ENCODE results near the gene TTC33. TPM values are rescaled to one million over a fixed set of nuclear protein-coding genes. Genes with fewer than 3 reads are reported as not detected.

The TTC33 gene
- total RNA-seq, 1 donor from 2014 or later, result 11.7 TPM

DNA sequence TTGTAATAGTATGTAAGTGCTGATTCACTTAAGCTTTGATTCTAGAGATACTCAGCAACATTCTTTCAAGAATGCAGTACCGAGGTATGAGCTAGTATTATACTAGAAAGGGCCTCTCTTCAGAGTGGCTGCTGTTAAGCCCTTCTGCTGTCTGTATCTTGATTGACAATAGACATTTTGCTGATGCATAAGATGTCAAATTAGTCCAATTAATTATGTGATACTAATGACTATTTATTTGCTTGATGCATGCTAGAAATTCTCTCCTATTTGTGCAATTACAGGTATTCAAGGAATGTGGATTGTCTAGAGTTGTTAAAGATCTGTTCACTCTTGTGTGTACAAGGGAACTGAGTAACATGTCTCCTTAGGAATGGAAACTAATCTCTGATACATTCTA is 168.4 kb downstream of the TTC33 start:
- Mint-ChIP-seq H3K4me3 (ENCODE audit: unreplicated experiment) (no peak overlapping the region), H3K4me1 (ENCODE audit: low read depth, unreplicated experiment) (no peaks in the 10 kb centered on the region), H3K27ac (ENCODE audit: unreplicated experiment) (no peak overlapping the region), H3K27me3 (ENCODE audit: unreplicated experiment) (no peaks in the 10 kb centered on the region), H3K36me3 (ENCODE audit: unreplicated experiment) (no peaks in the 10 kb centered on the region), H3K9me3 (ENCODE audit: unreplicated experiment) (no peaks in the 10 kb centered on the region)
- no peak for DNase-seq
- TF ChIP-seq, protein P1, sequence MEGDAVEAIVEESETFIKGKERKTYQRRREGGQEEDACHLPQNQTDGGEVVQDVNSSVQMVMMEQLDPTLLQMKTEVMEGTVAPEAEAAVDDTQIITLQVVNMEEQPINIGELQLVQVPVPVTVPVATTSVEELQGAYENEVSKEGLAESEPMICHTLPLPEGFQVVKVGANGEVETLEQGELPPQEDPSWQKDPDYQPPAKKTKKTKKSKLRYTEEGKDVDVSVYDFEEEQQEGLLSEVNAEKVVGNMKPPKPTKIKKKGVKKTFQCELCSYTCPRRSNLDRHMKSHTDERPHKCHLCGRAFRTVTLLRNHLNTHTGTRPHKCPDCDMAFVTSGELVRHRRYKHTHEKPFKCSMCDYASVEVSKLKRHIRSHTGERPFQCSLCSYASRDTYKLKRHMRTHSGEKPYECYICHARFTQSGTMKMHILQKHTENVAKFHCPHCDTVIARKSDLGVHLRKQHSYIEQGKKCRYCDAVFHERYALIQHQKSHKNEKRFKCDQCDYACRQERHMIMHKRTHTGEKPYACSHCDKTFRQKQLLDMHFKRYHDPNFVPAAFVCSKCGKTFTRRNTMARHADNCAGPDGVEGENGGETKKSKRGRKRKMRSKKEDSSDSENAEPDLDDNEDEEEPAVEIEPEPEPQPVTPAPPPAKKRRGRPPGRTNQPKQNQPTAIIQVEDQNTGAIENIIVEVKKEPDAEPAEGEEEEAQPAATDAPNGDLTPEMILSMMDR (IDR thresholded peaks at IDR 0.05; ENCODE audit: partially characterized antibody, unreplicated experiment), result no peak

DNA sequence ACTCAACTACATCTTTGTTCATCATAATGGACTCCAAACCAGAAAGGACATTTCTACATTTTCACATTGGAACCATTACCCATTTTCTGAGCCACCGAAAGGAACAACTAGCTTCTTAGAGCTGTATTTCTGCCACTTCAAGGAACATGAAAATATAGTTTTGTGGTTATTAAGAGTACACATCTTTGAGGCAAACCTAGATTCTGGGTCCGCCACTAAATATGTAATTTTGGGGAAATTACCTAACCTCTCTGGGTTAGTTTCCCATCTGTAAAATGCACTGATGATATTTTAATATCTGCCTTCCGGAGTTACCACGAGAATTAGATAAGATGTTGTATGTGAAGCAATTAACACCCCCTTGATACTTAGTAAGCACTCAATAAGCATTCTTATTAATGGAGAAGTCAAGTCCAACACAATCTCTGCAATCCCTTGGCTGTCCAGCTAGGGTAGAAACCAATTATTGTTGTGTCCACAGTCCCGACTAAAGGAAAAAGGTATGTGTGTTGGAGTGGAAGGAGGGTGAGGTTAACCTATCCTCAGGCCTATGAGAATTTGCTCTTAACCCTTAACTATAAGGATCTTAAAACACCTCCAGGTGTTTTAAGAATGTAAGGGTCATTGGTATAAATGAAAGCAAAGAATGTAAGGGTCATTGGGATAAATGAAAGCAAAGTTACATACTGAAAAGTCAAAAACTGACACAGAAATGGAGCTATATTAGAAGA is 170.1 kb downstream of the TTC33 start:
- H3K27ac Mint-ChIP-seq (ENCODE audit: unreplicated experiment), result no peak overlapping the region
- no peaks in the 10 kb centered on the region for H3K4me1 Mint-ChIP-seq (ENCODE audit: low read depth, unreplicated experiment)
- no peaks in the 10 kb centered on the region for H3K36me3 Mint-ChIP-seq (ENCODE audit: unreplicated experiment)
- H3K9me3 Mint-ChIP-seq (ENCODE audit: unreplicated experiment), result no peaks in the 10 kb centered on the region
- DNase-seq, result no peak
- no peak overlapping the region for H3K4me3 Mint-ChIP-seq (ENCODE audit: unreplicated experiment)
- H3K27me3 Mint-ChIP-seq (ENCODE audit: unreplicated experiment), result no peaks in the 10 kb centered on the region
- TF ChIP-seq, protein P1 (IDR thresholded peaks at IDR 0.05; ENCODE audit: partially characterized antibody, unreplicated experiment), result no peak

DNA sequence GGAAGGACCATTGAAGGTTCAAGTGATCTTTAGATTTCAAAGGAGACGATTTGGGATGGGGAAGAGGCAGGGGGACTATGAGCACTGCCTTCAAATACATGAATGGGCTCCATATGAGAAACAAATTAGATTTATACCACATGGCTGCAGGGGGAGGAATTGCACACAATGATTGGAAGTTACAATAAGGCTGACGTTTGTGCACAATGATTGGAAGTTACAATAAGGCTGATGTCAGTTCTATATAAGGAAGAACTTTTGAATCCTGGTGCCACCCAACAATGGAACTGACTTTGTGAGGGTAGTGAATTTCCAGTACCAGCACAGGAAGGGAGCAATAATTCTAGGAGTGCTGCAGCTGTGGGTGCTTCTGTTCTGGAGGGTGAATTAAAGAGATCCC is 171.7 kb downstream of the TTC33 start:
- no peak overlapping the region for H3K27ac Mint-ChIP-seq (ENCODE audit: unreplicated experiment)
- no peaks in the 10 kb centered on the region for H3K4me1 Mint-ChIP-seq (ENCODE audit: low read depth, unreplicated experiment)
- TF ChIP-seq, protein P1 (IDR thresholded peaks at IDR 0.05; ENCODE audit: partially characterized antibody, unreplicated experiment), result no peak
- H3K4me3 Mint-ChIP-seq (ENCODE audit: unreplicated experiment), result no peak overlapping the region
- no peaks in the 10 kb centered on the region for H3K36me3 Mint-ChIP-seq (ENCODE audit: unreplicated experiment)
- no peaks in the 10 kb centered on the region for H3K27me3 Mint-ChIP-seq (ENCODE audit: unreplicated experiment)
- H3K9me3 Mint-ChIP-seq (ENCODE audit: unreplicated experiment), result no peaks in the 10 kb centered on the region
- DNase-seq, result no peak

DNA sequence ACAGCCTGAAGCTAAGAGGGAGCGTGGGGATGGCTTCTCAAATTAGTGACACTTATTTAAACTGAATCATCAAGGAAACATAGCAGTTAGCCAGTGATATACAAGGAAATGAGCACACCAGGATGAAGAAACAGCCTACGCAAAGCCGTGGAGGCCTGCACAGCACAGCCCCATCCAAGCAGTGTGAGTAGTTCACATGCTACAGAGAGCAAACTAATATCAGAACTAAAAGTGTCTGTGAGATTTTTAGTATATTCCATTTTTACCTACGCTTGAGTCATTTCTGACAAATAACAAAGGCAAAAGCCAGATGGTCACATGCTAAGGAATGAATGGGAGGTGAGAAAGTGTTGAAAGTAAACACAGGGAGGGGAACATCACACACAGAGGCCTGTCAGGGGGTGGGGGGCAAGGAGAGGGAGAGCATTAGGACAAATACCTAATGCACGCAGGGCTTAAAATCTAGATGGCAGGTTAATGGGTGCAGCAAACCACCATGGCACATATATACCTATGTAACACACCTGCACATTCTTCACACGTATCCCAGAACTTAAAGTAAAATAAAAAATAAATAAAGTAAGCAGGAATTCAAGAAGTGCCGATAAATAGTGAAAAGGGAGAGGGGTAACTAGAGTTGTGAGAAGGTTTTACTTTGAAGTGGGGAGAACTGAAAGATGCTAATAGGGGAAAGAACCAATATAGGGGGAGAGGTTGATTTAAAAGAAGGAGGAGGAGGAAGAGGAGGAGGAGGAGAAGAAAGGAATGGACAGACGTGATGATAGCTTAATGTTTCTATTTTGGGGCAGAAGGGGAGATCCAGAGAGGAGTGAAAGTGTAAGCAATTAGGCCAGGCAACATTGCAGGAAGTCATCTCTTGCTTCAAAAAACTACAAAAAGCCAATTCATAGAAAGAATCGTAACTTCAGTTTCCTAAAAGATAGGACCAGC is 177.0 kb downstream of the TTC33 start:
- Mint-ChIP-seq H3K27ac (ENCODE audit: unreplicated experiment) (no peak overlapping the region), H3K36me3 (ENCODE audit: unreplicated experiment) (no peaks in the 10 kb centered on the region), H3K4me3 (ENCODE audit: unreplicated experiment) (no peak overlapping the region), H3K4me1 (ENCODE audit: low read depth, unreplicated experiment) (no peaks in the 10 kb centered on the region), H3K27me3 (ENCODE audit: unreplicated experiment) (no peaks in the 10 kb centered on the region), H3K9me3 (ENCODE audit: unreplicated experiment) (no peaks in the 10 kb centered on the region)
- DNase-seq, result no peak
- TF ChIP-seq, protein P1 (IDR thresholded peaks at IDR 0.05; ENCODE audit: partially characterized antibody, unreplicated experiment), result no peak

DNA sequence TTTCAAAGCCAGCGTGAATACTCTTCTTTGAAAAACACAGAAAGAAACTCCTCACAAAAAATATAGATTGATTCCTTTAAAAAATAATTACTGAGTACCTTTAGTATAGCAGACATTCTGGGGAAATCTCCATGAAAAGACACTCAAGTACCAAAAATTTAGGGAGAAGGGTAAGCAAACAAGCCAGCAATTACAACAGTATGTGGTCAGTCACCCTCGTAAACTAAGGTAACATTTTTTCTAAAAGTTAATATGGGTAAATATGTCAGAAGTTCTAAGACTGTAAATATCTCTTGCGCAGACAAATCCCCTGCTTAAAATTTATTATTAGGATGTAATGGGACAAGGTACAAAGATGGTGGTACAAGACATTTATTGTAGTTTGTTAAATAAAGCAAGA is 178.0 kb downstream of the TTC33 start:
- H3K36me3 Mint-ChIP-seq (ENCODE audit: unreplicated experiment), result no peaks in the 10 kb centered on the region
- no peaks in the 10 kb centered on the region for H3K4me1 Mint-ChIP-seq (ENCODE audit: low read depth, unreplicated experiment)
- TF ChIP-seq, protein P1 (IDR thresholded peaks at IDR 0.05; ENCODE audit: partially characterized antibody, unreplicated experiment), result no peak
- H3K4me3 Mint-ChIP-seq (ENCODE audit: unreplicated experiment), result no peak overlapping the region
- H3K27me3 Mint-ChIP-seq (ENCODE audit: unreplicated experiment), result no peaks in the 10 kb centered on the region
- H3K9me3 Mint-ChIP-seq (ENCODE audit: unreplicated experiment), result no peaks in the 10 kb centered on the region
- DNase-seq, result no peak
- H3K27ac Mint-ChIP-seq (ENCODE audit: unreplicated experiment), result no peak overlapping the region

Measured in glutamatergic neuron (in vitro differentiated cells).